ENCODE results near the gene RFXANK.

DNA sequence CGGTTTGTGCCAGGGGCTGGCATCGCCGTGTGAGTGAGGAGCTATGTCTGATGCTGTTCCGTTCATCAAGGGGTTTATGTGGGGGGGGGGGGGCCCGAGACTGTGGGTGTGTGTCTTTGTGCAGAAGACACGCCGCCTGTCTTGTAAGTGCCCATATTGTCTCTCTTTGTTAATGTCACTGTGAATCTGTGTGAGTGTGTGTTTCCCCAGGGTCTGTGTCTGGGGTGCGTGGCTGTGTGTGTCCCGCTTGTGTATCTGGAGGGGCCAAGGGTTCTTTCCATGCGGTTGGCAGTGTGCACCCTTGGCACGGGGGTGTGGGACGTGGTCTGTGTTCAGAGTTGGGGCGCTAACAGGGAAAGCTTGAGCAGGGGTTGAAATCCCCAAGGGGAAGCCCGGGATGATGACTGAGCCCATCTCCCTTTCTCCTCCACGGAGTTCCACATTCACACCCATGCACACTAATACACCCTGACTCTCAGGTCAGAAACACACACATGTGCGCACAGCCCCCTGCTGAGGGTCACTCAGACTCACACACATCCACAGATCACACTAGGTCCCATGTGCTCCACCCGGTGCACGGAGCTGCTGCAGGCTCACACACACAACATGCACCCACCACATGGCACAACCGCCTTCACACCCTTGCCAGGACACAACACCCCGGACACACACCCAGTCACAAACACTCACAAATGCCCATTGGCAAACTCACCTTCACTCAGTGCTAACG, 21.5 kb downstream of the RFXANK start:
- TF ChIP-seq, protein P1, sequence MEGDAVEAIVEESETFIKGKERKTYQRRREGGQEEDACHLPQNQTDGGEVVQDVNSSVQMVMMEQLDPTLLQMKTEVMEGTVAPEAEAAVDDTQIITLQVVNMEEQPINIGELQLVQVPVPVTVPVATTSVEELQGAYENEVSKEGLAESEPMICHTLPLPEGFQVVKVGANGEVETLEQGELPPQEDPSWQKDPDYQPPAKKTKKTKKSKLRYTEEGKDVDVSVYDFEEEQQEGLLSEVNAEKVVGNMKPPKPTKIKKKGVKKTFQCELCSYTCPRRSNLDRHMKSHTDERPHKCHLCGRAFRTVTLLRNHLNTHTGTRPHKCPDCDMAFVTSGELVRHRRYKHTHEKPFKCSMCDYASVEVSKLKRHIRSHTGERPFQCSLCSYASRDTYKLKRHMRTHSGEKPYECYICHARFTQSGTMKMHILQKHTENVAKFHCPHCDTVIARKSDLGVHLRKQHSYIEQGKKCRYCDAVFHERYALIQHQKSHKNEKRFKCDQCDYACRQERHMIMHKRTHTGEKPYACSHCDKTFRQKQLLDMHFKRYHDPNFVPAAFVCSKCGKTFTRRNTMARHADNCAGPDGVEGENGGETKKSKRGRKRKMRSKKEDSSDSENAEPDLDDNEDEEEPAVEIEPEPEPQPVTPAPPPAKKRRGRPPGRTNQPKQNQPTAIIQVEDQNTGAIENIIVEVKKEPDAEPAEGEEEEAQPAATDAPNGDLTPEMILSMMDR (IDR thresholded peaks at IDR 0.05), result no peak
- no peak for TF ChIP-seq POLR2A (IDR thresholded peaks at IDR 0.05)
